ENCODE data around the gene MIER2. TPM values are rescaled to one million over a fixed set of nuclear protein-coding genes. Genes with fewer than 3 reads are reported as not detected.

The MIER2 gene
- total RNA-seq: 15.1 and 20.2 TPM in 2 replicates

GRCh38 chr19:344625-345319, at the start of gene MIER2:
Gene MIER2 (minus strand): TSS chr19:344796. CDS start chr19:344782, 14 bp downstream.

GRCh38 chr19:291006-291521, 53.5 kb downstream of the MIER2 start, which contains the start of gene PLPP2:
Gene PLPP2 (minus strand): TSS chr19:291403. CDS start chr19:291336, 67 bp downstream.

Other genes starting within 250 kb of the MIER2 start
- gene OR4F17, start 237.7 kb downstream of the MIER2 start, total RNA-seq: not detected in 2 replicates
- 15.3 and 32.1 TPM in 2 replicates for gene PLPP2, start 53.4 kb downstream of the MIER2 start, total RNA-seq
- gene C2CD4C, start 64.4 kb upstream of the MIER2 start, total RNA-seq: under 0.01 TPM in 1 of 2 replicates, not detected in the other
- 0.16 and 3.4 TPM in 2 replicates for gene SHC2, start 116.2 kb upstream of the MIER2 start, total RNA-seq
- gene MADCAM1, start 151.7 kb upstream of the MIER2 start, total RNA-seq: 0.13 and 0.16 TPM in 2 replicates
- gene TPGS1, start 162.7 kb upstream of the MIER2 start, total RNA-seq: 23.3 and 64.3 TPM in 2 replicates
- 104 and 108 TPM in 2 replicates for gene CDC34, start 187.0 kb upstream of the MIER2 start, total RNA-seq
- gene GZMM, start 199.3 kb upstream of the MIER2 start, total RNA-seq: not detected in 2 replicates
- gene BSG, start 227.8 kb upstream of the MIER2 start, total RNA-seq: 691 and 1,095 TPM in 2 replicates
- 1.1 and 2.8 TPM in 2 replicates for gene HCN2, start 245.1 kb upstream of the MIER2 start, total RNA-seq

Data from mesangial cell (primary cell).